Kidney glomerular epithelial cell (primary cell): ENCODE data around the gene TMEM18.

Experiments used
- DNase-seq: peaks from one replicate; lab custom pipeline; 2025; lab: John Stamatoyannopoulos, UW

TMEM18 gene

DNA sequence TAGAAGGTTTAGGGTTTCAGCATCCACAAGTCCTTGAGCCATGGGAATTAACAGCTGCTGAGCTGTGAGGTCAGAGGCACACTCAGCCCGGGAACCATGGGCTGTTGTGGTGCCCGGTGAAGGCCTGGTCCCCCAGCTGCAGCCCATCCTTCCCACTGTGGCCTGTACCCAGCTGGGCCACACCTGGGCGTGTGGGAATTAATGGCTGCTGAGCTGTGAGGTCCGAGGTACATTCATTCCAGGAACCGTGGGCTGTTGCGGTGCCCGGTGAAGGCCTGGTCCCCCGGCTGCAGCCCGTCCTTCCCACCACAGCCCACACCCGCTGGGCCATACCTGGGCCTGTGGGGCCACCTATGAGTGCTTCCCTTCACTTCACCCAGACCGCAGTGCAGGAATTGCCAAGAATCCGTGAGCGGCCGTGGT is 25.2 kb downstream of the TMEM18 start:
- DNase-seq: no peak

DNA sequence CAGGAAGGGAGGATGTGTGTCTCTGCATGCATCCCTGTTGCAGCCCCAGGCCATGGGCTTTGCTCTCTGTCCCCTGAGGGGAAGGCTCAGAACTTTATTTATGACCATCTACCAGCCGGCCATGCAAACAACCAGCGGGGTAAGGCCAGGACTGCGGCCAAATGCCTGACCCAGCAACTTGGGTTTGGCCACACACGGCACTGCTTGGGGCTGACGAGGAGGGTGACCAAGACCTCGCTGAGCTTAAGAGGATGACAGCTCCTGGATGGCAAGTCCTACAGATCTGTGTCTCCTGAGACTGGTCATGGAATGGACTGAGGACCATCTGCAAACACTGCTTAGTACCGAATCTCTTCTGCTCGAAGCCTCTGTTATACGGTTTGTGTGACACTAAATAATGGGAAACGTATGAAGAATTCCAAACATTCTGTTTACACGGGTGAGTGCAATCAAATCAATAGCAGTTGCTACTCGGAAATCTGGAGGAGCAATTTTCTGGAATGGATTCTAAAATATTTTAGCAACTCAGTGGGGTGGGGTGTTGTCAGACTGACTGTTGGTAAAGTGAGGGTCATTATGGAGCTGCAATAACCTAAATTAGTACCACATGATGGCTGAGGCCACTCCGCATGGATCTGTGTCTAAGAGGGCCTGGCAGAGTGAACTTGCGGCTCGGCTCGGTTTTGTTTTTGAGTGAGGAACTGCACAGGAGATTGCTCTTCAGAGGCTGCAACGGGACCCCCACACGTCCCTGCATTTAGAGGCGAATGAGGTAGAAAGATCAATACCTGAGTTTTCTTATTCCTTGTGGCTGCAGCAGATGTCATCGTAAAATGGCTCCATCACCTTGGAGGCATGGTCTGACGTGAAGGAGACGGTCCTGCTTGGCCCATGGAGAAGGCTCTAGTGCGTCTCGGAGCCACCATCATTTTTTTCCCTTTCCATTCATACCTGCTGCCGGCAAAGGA is 26.6 kb downstream of the TMEM18 start:
- DNase-seq: no peak

GRCh38 chr2:649426-650342 is 27.5 kb downstream of the TMEM18 start:
- no peak for DNase-seq

GRCh38 chr2:648476-649424 is 28.5 kb downstream of the TMEM18 start:
- peak; percentile 52 for DNase-seq

GRCh38 chr2:647691-648231 is 29.4 kb downstream of the TMEM18 start:
- no peak for DNase-seq

GRCh38 chr2:647003-647560 is 30.1 kb downstream of the TMEM18 start:
- DNase-seq: no peak

DNA sequence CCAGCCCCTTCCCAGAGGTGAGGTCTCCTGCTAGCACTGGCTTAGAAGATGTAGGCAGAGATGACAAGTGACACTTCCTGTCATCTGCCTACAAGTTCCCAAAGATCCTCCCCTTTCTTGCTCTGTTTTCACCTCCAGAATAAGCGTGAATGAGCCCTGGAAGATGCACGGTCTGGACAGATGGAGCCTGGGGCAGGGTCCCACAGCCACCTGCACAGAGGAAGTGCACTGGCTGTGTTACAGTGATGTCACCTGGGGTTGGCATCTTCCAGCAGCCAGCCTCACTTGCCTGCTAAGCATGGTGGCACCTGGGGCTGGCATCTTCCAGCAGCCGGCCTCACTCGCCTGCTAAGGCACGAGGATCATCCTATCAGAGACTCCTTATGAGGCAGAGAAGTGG is 32.3 kb downstream of the TMEM18 start:
- DNase-seq: no peak

DNA sequence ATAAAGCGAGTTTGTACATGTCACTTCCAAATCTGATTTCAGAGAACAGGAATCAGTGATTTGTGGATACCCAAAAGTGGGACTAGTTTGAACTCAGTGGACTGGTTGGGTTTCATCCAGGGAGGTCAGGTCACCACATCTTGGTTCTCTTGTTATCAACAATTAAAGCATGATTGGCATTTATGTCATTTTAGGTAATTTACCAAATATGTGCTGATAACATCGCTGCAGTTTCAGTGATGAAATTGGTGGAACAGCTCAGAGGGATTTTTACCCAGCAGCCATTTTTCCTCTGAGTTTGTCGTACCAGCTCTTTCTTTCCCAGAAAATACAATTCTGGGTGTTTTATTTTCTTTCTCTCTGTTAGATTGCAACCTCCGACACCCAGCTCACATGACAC is 33.4 kb downstream of the TMEM18 start:
- no peak for DNase-seq

GRCh38 chr2:643334-643733 is 33.9 kb downstream of the TMEM18 start:
- no peak for DNase-seq

DNA sequence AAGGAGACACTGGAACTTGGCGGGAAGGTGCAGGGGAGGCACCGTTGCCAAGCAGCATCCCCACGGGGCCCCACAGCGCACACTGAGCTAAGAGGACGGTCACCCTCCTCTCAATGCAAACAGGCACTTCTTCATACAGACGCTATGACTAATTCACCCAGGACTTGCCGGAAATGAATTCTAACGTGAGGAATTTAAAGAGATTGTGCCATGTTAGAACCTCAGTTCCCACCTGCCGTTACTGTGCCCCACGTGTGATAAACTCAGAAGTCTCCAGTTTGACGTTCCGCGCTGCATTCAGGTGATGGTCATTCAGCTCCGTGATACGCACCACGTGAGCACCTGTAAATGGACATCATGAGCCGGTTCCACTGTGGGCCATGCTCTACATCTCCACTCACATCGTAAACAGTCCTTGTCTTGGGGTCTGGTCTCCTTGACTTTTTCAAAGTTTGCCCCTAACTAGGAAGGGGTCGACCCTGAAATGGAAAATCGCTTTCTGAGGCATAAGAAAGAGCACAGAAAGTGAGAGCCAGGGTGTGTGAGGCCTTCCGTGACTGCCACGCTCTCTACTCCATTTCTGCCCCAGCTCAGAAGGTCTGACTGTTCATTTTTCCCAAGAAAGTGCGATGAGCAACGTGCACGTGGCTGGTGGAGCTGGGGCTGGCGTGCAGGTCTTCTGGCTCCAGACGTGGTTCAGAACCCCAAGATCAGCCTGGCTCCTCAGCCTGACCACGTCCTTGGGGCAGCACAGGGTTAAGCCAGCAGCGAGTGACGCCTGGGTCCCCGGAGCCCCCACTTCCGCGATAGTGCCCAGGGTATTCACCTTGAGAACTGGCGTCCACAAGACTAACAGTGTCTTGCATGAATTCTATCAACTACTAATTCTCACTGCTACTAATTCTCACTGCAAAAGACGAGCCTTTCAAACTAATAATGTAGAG is 35.1 kb downstream of the TMEM18 start:
- no peak for DNase-seq

DNA sequence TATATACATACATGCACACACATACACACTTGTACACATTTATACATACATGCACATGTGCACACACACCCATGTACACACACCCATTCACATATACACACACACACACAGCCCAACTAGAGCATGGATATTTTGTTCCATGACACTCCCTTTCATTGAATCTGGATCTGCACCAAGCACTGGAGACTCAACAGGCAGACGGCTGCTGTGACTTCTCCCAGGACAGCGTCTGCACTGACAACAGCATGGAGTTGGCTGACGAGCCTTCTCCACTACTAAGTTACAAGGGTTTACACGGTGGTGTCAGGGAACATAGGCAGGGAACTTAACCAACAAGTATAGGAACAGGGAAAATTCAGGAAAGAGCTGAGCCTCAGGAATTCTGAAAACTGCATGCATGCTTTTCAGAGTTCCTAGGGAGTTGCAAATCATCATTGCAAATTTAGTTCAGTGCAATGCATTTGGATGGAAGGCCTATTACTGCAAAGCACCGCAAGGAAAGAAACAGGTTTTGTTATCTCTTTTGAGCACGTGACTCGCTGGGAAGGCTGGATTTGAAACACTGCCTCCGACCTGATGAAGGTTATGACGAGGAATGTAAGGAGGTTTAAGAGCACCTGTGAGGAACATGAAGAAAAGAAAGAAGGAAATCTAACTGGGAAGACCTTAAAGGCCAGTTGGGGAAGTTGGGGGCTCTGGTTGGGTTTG is 35.9 kb downstream of the TMEM18 start:
- no peak for DNase-seq

DNA sequence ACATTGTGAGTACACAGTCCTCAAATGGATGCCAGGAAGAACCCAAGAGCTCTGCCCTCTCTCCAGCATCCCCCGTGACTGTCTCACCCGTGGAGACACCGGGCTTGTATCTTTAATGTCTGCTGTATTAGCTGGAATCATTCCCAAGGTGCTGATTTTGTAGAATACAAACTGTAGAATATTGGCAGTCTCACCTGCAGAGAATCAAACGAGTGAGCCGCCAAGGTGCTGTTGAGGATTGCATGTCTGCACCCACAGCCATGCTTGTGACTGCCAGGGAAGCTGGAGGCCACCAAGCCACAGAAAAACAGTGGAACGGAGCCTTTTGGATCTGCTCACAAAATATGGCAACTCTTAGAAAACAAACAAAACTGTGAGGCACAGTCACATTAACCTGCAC is 37.5 kb downstream of the TMEM18 start:
- no peak for DNase-seq

DNA sequence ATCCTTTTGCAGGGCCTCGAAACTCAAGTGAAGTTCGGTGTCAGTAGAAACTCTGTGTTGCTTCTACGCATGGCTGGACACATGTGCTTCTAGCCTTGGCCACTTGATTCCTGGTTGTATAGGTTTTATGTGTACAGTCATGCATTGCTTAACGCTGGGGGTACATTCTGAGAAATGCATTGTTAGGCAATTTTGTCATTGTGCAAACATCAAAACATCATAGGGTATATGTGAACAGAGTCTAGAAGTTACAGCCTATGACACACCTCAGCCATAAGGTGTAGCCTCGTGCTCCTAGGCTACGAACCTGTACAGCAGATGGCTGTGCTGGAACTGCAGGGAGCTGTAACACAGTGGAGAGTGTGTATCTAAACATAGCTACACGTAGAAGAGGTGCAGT is 39.4 kb downstream of the TMEM18 start:
- no peak for DNase-seq

GRCh38 chr2:637406-637776 is 39.8 kb downstream of the TMEM18 start:
- DNase-seq: no peak

DNA sequence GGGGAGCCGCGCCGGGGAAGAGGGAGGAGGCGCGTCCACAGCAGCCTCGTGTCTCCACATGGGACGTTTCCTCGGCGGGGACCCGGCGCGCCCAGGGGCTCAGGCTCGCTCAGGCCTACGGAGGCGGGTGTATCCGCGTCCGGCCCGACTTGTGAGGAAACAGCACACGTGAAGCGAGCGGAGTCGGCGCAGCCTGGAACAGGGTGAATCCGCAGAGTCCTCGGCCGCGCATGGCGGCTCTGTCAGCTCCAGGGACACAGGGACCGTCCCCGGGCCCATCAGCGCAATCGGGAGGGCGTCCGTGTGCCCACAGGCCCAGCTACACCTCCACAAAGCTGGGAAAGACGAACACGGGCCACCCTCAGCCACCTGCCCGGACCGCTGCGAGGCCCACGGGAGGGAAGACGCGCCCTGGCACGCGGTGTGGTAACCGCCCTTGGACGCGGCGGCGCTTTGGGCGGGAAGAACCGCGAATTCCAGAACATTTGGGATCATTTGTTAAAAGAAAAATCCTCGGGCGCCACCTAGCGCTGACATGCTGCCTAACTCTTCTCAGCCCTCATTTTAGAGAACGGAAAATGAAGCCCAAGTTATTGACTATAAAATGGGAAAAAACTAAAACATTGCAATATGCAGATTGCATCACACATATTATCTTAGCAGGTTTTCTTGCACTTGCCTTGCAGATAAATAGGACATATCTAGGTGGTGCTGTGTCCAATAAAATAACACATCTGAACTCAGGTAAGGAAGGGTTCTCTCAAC is 40.4 kb downstream of the TMEM18 start:
- peak; percentile 43 for DNase-seq

GRCh38 chr2:635687-636621 is 41.3 kb downstream of the TMEM18 start:
- no peak for DNase-seq

DNA sequence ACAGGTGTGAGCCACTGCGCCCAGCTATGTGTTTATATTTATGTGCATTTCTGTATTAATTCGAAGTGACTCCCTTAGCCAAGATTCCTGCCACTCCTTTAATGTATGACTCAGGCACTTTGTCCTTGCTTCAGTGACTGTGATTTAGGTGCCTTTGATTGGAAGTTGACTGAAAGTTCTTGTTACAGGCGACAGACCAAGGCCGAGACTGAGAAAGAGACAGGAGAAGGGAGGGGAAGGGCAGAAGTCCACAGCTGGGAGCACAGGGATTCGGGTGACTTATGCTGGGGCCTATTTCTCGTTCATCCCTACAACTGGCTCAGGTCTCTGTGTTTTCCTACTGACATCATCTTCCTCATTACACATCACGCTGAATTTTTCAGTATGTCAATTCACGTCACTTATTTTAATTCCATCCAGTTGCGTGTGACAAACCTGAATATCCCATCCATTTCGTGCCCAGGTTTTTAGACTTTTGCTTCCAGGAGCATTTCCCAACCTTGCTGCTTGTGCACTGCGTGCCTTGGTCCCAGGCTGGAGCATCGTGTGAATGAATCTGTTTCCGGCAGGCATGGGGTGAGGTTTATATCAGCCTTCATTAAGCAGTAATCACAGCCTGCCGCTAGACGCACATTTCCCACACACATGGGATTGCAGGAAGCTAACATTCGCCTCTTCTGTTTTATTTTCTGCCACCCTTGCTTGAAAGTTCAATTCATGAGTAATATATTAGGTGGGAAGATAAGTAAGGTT is 42.4 kb downstream of the TMEM18 start:
- DNase-seq: peak; percentile 64
